GM12874 (cell line): Measurements from ENCODE around the gene ENO3.

Experiments
- CTCF ChIP-seq: IDR thresholded peaks from 2 replicates; pipeline ENCODE4 v1.5.1; 2011; ENCODE audit warnings: low read depth, mild to moderate bottlenecking, control low read depth, low read length, moderate library complexity; ENCODE audit not compliant: insufficient read depth

Gene ENO3

GRCh38 chr17:4969047-4969550 is 18.2 kb downstream of the ENO3 start:
- no peak for TF ChIP-seq CTCF

GRCh38 chr17:4969551-4970173 is 18.7 kb downstream of the ENO3 start:
- no peak for TF ChIP-seq CTCF

GRCh38 chr17:4970273-4970672 is 19.4 kb downstream of the ENO3 start:
- TF ChIP-seq CTCF: no peak

DNA sequence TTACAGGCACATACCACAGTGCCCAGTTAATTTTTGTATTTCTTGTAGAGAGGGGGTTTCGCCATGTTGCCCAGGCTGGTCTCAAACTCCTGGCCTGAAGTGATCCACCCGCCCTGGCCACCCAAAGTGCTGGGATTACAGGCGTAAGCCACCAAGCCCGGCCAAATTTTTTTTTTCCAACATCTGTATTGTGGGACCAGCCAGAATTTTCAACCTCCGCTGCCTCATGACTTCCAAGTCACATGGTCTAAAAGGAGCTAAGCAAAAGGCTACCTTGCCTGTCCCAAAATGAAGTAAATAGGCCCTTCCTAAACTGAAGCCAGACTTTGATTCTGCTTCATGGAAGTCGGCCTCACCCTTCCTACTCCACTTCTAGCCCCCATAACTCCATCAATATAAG is 20.9 kb downstream of the ENO3 start:
- TF ChIP-seq CTCF: no peak

DNA sequence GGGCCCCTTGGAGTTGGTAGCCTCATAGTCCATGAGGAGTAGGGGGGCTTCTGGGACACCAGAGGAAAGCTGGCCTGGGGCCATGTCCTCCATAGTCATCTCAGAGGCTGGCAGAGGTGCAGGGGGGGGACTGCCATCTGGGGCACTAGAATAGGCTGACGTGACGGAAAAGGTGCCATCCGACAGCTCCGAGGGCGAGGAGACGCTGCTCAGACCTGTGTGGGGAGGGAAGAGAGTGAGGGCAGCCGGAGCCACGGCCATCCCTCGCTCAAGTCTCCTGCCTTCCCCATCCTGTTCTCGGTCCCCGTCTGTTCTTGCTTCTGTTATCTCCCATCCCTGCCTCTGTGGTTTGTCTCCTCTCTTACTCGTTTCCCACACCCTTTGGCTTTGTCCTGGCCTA is 21.4 kb downstream of the ENO3 start:
- TF ChIP-seq CTCF: no peak

- no peak for TF ChIP-seq CTCF
Measured at GRCh38 chr17:4972752-4973151, 21.8 kb downstream of the ENO3 start.

DNA sequence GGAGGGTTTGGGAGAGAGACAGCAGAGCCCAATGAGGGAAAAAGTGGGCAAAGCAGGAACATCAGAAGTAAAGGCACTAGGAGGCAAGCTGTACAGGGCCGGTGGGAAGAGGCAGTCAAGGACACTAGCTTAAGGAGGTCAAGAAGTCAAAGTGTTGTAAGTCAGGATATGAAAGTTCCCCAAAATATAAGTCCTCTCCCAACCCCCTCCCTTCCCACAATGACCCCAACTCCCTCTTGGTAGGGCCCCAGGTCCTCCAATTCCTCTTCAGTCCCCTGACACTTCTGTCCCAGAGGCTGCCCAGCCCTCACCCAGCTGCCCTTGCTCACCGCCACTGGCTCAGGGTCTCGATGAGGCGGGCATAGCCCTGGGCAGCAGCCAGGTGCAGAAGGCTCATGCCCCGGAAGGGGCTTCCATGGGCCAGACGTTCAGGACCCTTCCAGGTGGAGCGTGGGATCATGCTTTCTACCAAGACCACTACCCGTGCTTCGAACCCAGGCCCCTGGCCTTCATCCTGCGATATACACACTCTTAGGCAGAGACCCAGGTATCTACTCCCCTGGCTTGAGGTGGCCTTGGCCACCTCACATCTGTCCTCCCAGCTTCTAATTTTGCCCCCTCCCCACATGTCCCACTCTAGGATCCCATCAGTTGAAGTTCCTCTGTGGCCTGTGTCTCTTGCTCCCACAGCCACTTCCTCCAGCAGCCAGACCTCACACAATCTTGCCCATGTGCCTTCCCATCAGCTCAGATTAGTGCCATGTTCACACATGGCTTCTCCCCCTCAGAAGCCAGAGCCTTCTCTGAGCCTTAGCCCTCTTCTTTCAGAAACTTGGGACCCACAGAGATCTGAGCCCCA is 22.6 kb downstream of the ENO3 start:
- TF ChIP-seq CTCF: no peak
